ENCODE measurements around the gene NEU3.

GRCh38 chr11:75040167-75040770 is 51.5 kb downstream of the NEU3 start:
- no peak for TF ChIP-seq POLR2G (IDR thresholded peaks at IDR 0.05; ENCODE audit: low read depth, low read length)
- TF ChIP-seq EZH2 (conservative IDR thresholded peaks at IDR 0.05; ENCODE audit: low read depth, low read length), result no peak
- TF ChIP-seq POLR2A (IDR thresholded peaks at IDR 0.05; ENCODE audit: insufficient read depth in 1 of 2, low read depth in 2 of 2, low read length in 2 of 2), result no peak
- no peak for TF ChIP-seq ZNF329 (CRISPR knock-in tag; IDR thresholded peaks at IDR 0.05; ENCODE audit: low read depth)
- no peak for TF ChIP-seq ZBTB4 (CRISPR knock-in tag; IDR thresholded peaks at IDR 0.05; ENCODE audit: borderline replicate concordance)
- no peak for TF ChIP-seq CEBPB (IDR thresholded peaks at IDR 0.05; ENCODE audit: borderline replicate concordance, low read depth, low read length)
- TF ChIP-seq CC2D1A (CRISPR knock-in tag; IDR thresholded peaks at IDR 0.05), result no peak
- no peak for TF ChIP-seq FOSL2 (CRISPR knock-in tag; IDR thresholded peaks at IDR 0.05)
- no peak for TF ChIP-seq HCFC1 (IDR thresholded peaks at IDR 0.05; ENCODE audit: low read depth, low read length)
- no peak for TF ChIP-seq CTCF (CRISPR knock-in tag; IDR thresholded peaks at IDR 0.05)
- TF ChIP-seq NR2C2 (CRISPR knock-in tag; IDR thresholded peaks at IDR 0.05; ENCODE audit: borderline replicate concordance), result no peak
- TF ChIP-seq RAD21 (CRISPR knock-in tag; IDR thresholded peaks at IDR 0.05), result no peak
- no peak for TF ChIP-seq RNF2 (conservative IDR thresholded peaks at IDR 0.05; ENCODE audit: low read depth)
- TF ChIP-seq ZNF318 (CRISPR knock-in tag; IDR thresholded peaks at IDR 0.05), result no peak
